Tibial nerve (tissue), 4 donors: ENCODE measurements around the gene PNMA1. TPM values are rescaled to one million over a fixed set of nuclear protein-coding genes. Genes with fewer than 3 reads are reported as not detected.

ENCODE experiments used
- DNase-seq, 2 donors: peaks; one replicate each; pipeline ENCODE4 v3.0.0-alpha.2; 2019; ENCODE audit warnings: low spot score in 2 of 2
- H3K27ac ChIP-seq, 4 donors: fragments of 200-600 bp; sonication (generic) in 3 of 4; one replicate each; pipeline ENCODE4 v1.5.1; 2017 to 2019; ENCODE audit warnings: mild to moderate bottlenecking in 1 of 4
- H3K27me3 ChIP-seq, 2 donors: fragments of 200-600 bp; sonication (generic) in 1 of 2; one replicate each; pipeline versions ENCODE4 v1.5.1 to v1.6.0; 2017 to 2019
- H3K36me3 ChIP-seq, 3 donors: fragments of 200-600 bp; sonication (generic); one replicate each; pipeline ENCODE4 v1.5.1; 2018 to 2019
- H3K4me1 ChIP-seq, 4 donors: fragments of 200-600 bp; sonication (generic) in 3 of 4; one replicate each; pipeline ENCODE4 v1.5.1; 2017 to 2019
- H3K4me3 ChIP-seq, 4 donors: fragments of 200-600 bp; sonication (generic) in 3 of 4; one replicate each; pipeline ENCODE4 v1.5.1; 2017 to 2019; ENCODE audit warnings: mild to moderate bottlenecking in 1 of 4, moderate library complexity in 1 of 4
- H3K9me3 ChIP-seq, 4 donors: fragments of 200-600 bp; sonication (generic) in 3 of 4; one replicate each; pipeline ENCODE4 v1.5.1; 2017 to 2019
- EP300 ChIP-seq, 2 donors: sonication (generic); formaldehyde crosslinking; IDR thresholded peaks; one replicate each; pipeline ENCODE4 v1.6.1; 2017; ENCODE audit warnings: antibody characterized with exemption in 2 of 2, mild to moderate bottlenecking in 1 of 2
- POLR2A ChIP-seq, 2 donors: fragments of 450-650 bp; IDR thresholded peaks; one replicate each; pipeline ENCODE4 v1.6.1; 2017; ENCODE audit warnings: antibody characterized with exemption in 2 of 2, mild to moderate bottlenecking in 2 of 2, moderate library complexity in 2 of 2
- WGBS, 2 donors: methylation state at CpG; one replicate each; pipeline ENCODE4 v1.1.5; 2018; 5-methylcytosine and 5-hydroxymethylcytosine counted together
- total RNA-seq, 4 donors: library from RNA; depleted of rRNA; stranded (reverse); fragments of >200 nt; gene quantifications; one replicate each; pipeline ENCODE4 v1.1.0, GENCODE V29; 2016
- TF ChIP-seq, protein P1 (sequence below), 5 experiments: fragments of 200-600 bp in 3 of 5; fragments of 450-650 bp in 2 of 5; sonication (generic) in 3 of 5; IDR thresholded peaks; one replicate each; pipeline ENCODE4 v1.5.1; 2016 to 2019; ENCODE audit warnings: antibody characterized with exemption in 5 of 5, mild to moderate bottlenecking in 3 of 5, moderate library complexity in 2 of 5

PNMA1 gene
- total RNA-seq, 4 donors from 2014 or later = 21.2 to 43.5 (median 34.2) TPM

- H3K4me3 ChIP-seq = no peak overlapping the region
- no peak for DNase-seq
- no peaks in the 10 kb centered on the region for H3K9me3 ChIP-seq
- no peaks in the 10 kb centered on the region for H3K27me3 ChIP-seq
- no peak for TF ChIP-seq POLR2A (IDR thresholded peaks at IDR 0.05)
- TF ChIP-seq EP300 (IDR thresholded peaks at IDR 0.05) = no peak
- TF ChIP-seq, protein P1, sequence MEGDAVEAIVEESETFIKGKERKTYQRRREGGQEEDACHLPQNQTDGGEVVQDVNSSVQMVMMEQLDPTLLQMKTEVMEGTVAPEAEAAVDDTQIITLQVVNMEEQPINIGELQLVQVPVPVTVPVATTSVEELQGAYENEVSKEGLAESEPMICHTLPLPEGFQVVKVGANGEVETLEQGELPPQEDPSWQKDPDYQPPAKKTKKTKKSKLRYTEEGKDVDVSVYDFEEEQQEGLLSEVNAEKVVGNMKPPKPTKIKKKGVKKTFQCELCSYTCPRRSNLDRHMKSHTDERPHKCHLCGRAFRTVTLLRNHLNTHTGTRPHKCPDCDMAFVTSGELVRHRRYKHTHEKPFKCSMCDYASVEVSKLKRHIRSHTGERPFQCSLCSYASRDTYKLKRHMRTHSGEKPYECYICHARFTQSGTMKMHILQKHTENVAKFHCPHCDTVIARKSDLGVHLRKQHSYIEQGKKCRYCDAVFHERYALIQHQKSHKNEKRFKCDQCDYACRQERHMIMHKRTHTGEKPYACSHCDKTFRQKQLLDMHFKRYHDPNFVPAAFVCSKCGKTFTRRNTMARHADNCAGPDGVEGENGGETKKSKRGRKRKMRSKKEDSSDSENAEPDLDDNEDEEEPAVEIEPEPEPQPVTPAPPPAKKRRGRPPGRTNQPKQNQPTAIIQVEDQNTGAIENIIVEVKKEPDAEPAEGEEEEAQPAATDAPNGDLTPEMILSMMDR (IDR thresholded peaks at IDR 0.05) = no peak
- WGBS, 2 donors = 95 to 96% methylated on average over 4 of the region's 4 CpGs
- H3K36me3 ChIP-seq = peaks cover 0 to 34% (median 0%) of the 10 kb centered on the region in 3 donors
- H3K4me1 ChIP-seq = no peaks in the 10 kb centered on the region
- H3K27ac ChIP-seq = no peak overlapping the region
These were observed 35.5 kb downstream of the PNMA1 start for GRCh38 chr14:73678698-73679097.

DNA sequence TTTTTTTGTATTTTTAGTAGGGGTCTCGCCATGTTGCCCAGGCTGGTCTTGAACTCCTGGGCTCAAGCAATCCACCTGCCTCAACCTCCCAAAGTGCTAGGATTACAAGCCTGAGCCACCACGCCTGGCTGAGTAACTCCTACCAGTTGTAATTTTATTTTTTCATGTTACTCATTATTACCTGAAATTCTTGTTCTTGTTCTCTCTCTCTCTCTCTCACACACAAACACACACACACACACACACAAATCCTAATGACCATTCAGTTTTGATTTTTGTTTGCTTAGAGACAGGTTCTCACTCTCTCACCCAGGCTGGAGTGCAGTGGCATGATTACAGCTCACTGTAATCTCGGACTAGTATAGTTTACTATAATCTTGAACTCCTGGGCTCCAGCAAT, 39.2 kb downstream of the PNMA1 start:
- 94 to 95% methylated on average over 3 of the region's 3 CpGs for WGBS, 2 donors
- Histone ChIP-seq H3K9me3 (no peaks in the 10 kb centered on the region), H3K27ac (no peak overlapping the region), H3K4me3 (no peak overlapping the region), H3K27me3 (no peaks in the 10 kb centered on the region), H3K4me1 (no peaks in the 10 kb centered on the region), H3K36me3 (peaks cover 0 to 50% (median 0%) of the 10 kb centered on the region in 3 donors)
- TF ChIP-seq POLR2A (IDR thresholded peaks at IDR 0.05) = no peak
- TF ChIP-seq, protein P1 (IDR thresholded peaks at IDR 0.05) = no peak
- TF ChIP-seq EP300 (IDR thresholded peaks at IDR 0.05) = no peak
- DNase-seq = no peak

- Histone ChIP-seq H3K27me3 (no peaks in the 10 kb centered on the region), H3K9me3 (no peaks in the 10 kb centered on the region), H3K4me1 (no peaks in the 10 kb centered on the region), H3K4me3 (no peak overlapping the region), H3K36me3 (peaks cover 0 to 42% (median 0%) of the 10 kb centered on the region in 3 donors), H3K27ac (no peak overlapping the region)
- DNase-seq = no peak
- TF ChIP-seq POLR2A (IDR thresholded peaks at IDR 0.05) = no peak
- TF ChIP-seq EP300 (IDR thresholded peaks at IDR 0.05) = no peak
- TF ChIP-seq, protein P1 (IDR thresholded peaks at IDR 0.05) = no peak
- WGBS, 2 donors = 87 to 89% methylated on average over 3 of the region's 3 CpGs
These were observed 46.3 kb downstream of the PNMA1 start for GRCh38 chr14:73667854-73668253.

- no peak for DNase-seq
- Histone ChIP-seq H3K27ac (no peak overlapping the region), H3K4me3 (no peak overlapping the region), H3K36me3 (peaks cover 0 to 40% (median 0%) of the 10 kb centered on the region in 3 donors), H3K9me3 (no peaks in the 10 kb centered on the region), H3K4me1 (no peaks in the 10 kb centered on the region), H3K27me3 (no peaks in the 10 kb centered on the region)
- TF ChIP-seq EP300 (IDR thresholded peaks at IDR 0.05) (no peak), POLR2A (IDR thresholded peaks at IDR 0.05) (no peak)
- TF ChIP-seq, protein P1 (IDR thresholded peaks at IDR 0.05) = no peak
- 83 to 86% methylated on average over 5 of the region's 5 CpGs for WGBS, 2 donors
These were observed 47.6 kb downstream of the PNMA1 start for GRCh38 chr14:73666583-73666982.

DNA sequence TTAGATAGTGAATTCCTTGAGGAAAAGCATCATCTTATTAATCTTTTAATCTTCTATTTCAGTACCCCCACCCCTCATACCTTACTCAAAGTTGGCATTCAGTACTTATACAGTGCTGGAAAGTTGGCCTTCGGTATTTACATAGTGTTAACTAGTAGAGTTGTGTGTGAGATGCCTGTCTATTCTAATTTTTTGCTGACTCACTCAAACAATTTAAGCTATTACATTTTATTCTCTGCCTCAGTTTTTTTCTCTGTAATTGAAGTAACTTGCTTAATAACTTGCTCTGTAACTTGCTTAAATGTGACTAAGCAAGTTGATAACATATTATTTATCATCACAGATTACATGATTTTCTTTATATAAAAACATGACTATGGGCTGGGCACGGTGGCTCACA, 49.1 kb downstream of the PNMA1 start:
- H3K9me3 ChIP-seq = no peaks in the 10 kb centered on the region
- peaks cover 0 to 37% (median 0%) of the 10 kb centered on the region in 3 donors for H3K36me3 ChIP-seq
- no peaks in the 10 kb centered on the region for H3K27me3 ChIP-seq
- H3K4me3 ChIP-seq = no peak overlapping the region
- TF ChIP-seq EP300 (IDR thresholded peaks at IDR 0.05) (no peak), POLR2A (IDR thresholded peaks at IDR 0.05) (no peak)
- TF ChIP-seq, protein P1 (IDR thresholded peaks at IDR 0.05) = no peak
- no peak overlapping the region for H3K27ac ChIP-seq
- WGBS, 2 donors = 94 to 98% methylated on average over 2 of the region's 2 CpGs
- DNase-seq = no peak
- no peaks in the 10 kb centered on the region for H3K4me1 ChIP-seq
